Measurements from ENCODE around the gene RNFT2.

Gene RNFT2

DNA sequence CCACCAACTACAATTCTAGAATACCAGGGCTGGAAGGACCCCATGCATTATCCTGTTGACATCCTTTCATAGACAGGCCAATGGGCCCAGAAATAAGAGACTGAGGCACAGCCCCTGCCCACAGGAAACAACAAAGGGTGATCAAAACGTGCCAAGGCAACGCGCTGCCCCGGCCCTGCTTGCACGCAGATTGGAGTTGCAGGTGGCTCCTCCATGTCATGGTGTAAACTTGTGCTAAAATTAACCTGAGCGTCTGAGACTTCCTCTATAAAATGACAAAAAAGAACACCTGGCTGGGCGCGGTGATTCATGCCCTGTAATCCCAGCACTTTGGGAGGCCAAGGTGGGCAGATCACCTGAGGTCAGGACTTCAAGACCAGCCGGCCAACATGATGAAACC lies 30.4 kb upstream of the RNFT2 start:
- Histone ChIP-seq H4K20me1 (ENCODE audit: control insufficient read depth, insufficient read depth, low read depth, low read length) (no peaks in the 10 kb centered on the region), H3K27me3 (ENCODE audit: control insufficient read depth, low read length) (no peaks in the 10 kb centered on the region), H3K36me3 (ENCODE audit: control insufficient read depth, low read length) (peaks cover 10% of the 10 kb centered on the region), H3K4me3 (ENCODE audit: low read length) (peak overlapping the region; percentile 52), H3K4me1 (ENCODE audit: control insufficient read depth, low read length) (peaks cover 75% of the 10 kb centered on the region), H3K9me3 (ENCODE audit: control insufficient read depth, insufficient read depth, low read length) (no peaks in the 10 kb centered on the region), H3K79me2 (ENCODE audit: control insufficient read depth, low read length) (no peaks in the 10 kb centered on the region), H3F3A (ENCODE audit: control insufficient read depth, insufficient read depth) (peaks cover 48% of the 10 kb centered on the region), H3K9me2 (replicated peaks; ENCODE audit: control insufficient read depth, low read length) (no peaks in the 10 kb centered on the region), H3K4me2 (ENCODE audit: low read length) (peak overlapping the region; percentile 79), H3K27ac (ENCODE audit: low read depth, low read length) (peak overlapping the region; percentile 91)
- TF ChIP-seq EZH2phosphoT487 (IDR thresholded peaks at IDR 0.05; ENCODE audit: borderline replicate concordance, low read length), result no peak
- TF ChIP-seq, protein P1, sequence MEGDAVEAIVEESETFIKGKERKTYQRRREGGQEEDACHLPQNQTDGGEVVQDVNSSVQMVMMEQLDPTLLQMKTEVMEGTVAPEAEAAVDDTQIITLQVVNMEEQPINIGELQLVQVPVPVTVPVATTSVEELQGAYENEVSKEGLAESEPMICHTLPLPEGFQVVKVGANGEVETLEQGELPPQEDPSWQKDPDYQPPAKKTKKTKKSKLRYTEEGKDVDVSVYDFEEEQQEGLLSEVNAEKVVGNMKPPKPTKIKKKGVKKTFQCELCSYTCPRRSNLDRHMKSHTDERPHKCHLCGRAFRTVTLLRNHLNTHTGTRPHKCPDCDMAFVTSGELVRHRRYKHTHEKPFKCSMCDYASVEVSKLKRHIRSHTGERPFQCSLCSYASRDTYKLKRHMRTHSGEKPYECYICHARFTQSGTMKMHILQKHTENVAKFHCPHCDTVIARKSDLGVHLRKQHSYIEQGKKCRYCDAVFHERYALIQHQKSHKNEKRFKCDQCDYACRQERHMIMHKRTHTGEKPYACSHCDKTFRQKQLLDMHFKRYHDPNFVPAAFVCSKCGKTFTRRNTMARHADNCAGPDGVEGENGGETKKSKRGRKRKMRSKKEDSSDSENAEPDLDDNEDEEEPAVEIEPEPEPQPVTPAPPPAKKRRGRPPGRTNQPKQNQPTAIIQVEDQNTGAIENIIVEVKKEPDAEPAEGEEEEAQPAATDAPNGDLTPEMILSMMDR (IDR thresholded peaks at IDR 0.05; ENCODE audit: low read depth, low read length, poor library complexity, severe bottlenecking), result no peak

DNA sequence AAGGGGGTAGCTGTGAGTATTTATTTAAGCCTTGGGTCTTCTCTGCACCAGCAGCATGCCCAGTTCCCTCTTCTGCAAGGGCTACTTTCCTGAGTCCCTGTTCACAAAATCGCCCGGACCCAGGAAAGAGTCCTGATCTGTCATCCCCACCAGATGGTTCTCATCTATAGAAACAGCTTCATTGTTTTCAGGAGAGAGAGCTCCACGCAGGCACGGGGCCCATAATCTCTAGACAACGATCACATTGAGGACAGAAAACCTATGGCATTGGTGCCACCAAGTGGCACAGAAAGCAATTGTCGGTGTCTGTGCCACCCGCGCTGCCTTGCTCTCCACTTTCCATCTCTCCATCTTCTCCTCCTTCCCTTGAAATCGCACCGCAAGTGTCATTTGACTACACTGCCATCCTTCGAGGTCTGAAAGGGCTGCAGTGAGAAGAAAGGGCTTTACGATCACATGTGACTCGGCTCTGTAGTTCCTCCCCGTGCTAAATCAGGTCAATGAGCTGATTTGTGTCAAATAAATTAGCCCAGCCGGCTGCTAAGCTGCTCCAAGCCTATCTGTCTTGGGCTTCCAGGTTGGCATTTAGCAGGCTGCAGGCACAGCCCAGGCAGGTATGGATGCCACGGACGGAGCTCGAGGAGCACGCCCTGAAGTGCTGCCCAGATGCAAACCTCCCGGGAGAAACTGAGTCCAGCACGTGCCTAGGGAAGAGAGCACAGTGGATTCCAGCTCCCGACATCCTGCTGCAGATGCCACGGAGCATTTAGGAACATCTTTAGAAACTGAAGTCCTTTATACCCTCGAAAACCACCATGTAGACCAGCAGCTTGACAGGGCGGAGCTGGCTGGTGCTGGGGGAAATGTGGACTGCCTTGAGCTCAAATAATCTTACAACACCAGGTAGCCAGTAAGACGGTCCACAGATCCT lies 29.0 kb upstream of the RNFT2 start:
- Histone ChIP-seq H3K9me3 (ENCODE audit: control insufficient read depth, insufficient read depth, low read length) (no peaks in the 10 kb centered on the region), H3K4me1 (ENCODE audit: control insufficient read depth, low read length) (peaks cover 65% of the 10 kb centered on the region), H3K27ac (ENCODE audit: low read depth, low read length) (peak overlapping the region; percentile 91), H3F3A (ENCODE audit: control insufficient read depth, insufficient read depth) (peaks cover 49% of the 10 kb centered on the region), H3K4me3 (ENCODE audit: low read length) (peak overlapping the region; percentile 52), H3K27me3 (ENCODE audit: control insufficient read depth, low read length) (no peaks in the 10 kb centered on the region), H3K36me3 (ENCODE audit: control insufficient read depth, low read length) (peaks cover 15% of the 10 kb centered on the region), H3K79me2 (ENCODE audit: control insufficient read depth, low read length) (no peaks in the 10 kb centered on the region), H3K9me2 (replicated peaks; ENCODE audit: control insufficient read depth, low read length) (no peaks in the 10 kb centered on the region), H4K20me1 (ENCODE audit: control insufficient read depth, insufficient read depth, low read depth, low read length) (no peaks in the 10 kb centered on the region), H3K4me2 (ENCODE audit: low read length) (peak overlapping the region; percentile 79)
- no peak for TF ChIP-seq EZH2phosphoT487 (IDR thresholded peaks at IDR 0.05; ENCODE audit: borderline replicate concordance, low read length)
- TF ChIP-seq, protein P1 (IDR thresholded peaks at IDR 0.05; ENCODE audit: low read depth, low read length, poor library complexity, severe bottlenecking), result peak; percentile 48

DNA sequence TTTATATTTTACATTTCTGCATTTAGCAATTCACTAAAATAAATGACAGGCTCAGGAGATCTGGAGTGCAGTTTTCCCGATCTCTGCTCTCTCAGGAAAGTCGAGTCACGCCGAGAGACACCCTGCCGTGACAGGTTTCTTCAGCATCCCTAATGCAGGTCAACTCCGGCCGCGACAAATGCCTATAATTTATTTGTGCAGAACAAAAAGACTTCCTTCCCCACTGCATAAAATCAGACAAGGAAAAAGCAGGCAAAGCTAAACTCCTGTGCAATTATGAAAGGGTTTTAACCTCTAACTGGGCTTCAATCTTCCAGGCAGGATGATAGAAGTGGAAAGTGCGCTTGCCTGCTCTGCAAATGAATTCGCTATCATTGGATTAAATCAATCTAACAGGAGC lies 28.3 kb upstream of the RNFT2 start:
- Histone ChIP-seq H3K36me3 (ENCODE audit: control insufficient read depth, low read length) (peaks cover 18% of the 10 kb centered on the region), H3K9me3 (ENCODE audit: control insufficient read depth, insufficient read depth, low read length) (no peaks in the 10 kb centered on the region), H3F3A (ENCODE audit: control insufficient read depth, insufficient read depth) (peaks cover 46% of the 10 kb centered on the region), H3K4me2 (ENCODE audit: low read length) (peak overlapping the region; percentile 79), H3K9me2 (replicated peaks; ENCODE audit: control insufficient read depth, low read length) (no peaks in the 10 kb centered on the region), H3K4me3 (ENCODE audit: low read length) (peak overlapping the region; percentile 52), H3K4me1 (ENCODE audit: control insufficient read depth, low read length) (peaks cover 59% of the 10 kb centered on the region), H3K79me2 (ENCODE audit: control insufficient read depth, low read length) (no peaks in the 10 kb centered on the region), H3K27ac (ENCODE audit: low read depth, low read length) (peak overlapping the region; percentile 91), H3K27me3 (ENCODE audit: control insufficient read depth, low read length) (no peaks in the 10 kb centered on the region), H4K20me1 (ENCODE audit: control insufficient read depth, insufficient read depth, low read depth, low read length) (no peaks in the 10 kb centered on the region)
- TF ChIP-seq, protein P1 (IDR thresholded peaks at IDR 0.05; ENCODE audit: low read depth, low read length, poor library complexity, severe bottlenecking), result no peak
- TF ChIP-seq EZH2phosphoT487 (IDR thresholded peaks at IDR 0.05; ENCODE audit: borderline replicate concordance, low read length), result no peak

All from DOHH2 (cell line).